Prostate gland (tissue), 2 donors: ENCODE measurements around the gene SLC35F4. TPM values are rescaled to one million over a fixed set of nuclear protein-coding genes. Genes with fewer than 3 reads are reported as not detected.

ENCODE experiments used
- DNase-seq: peaks from one replicate; pipeline ENCODE4 v3.0.0-alpha.2; 2019; ENCODE audit warnings: low spot score
- H3K27ac ChIP-seq, 2 donors: fragments of 200-600 bp; sonication (generic); 2 replicates each; pipeline ENCODE4 v1.5.1; 2017 to 2019
- H3K27me3 ChIP-seq: fragments of 200-600 bp; sonication (generic); replicated peaks from 2 replicates; pipeline ENCODE4 v1.5.1; 2019; ENCODE audit not compliant: insufficient read depth
- H3K36me3 ChIP-seq, 2 donors: fragments of 200-600 bp; sonication (generic); 1 replicate in 1 of 2; 2 replicates in 1 of 2; pipeline versions ENCODE4 v1.5.1 to v1.8.1; 2017 to 2019
- H3K4me1 ChIP-seq: fragments of 200-600 bp; sonication (generic); replicated peaks from 2 replicates; pipeline ENCODE4 v1.5.1; 2019
- H3K4me3 ChIP-seq, 2 donors: fragments of 200-600 bp; sonication (generic); 2 replicates each; pipeline ENCODE4 v1.5.1; 2017 to 2019
- H3K9me3 ChIP-seq: fragments of 200-600 bp; sonication (generic); 2 replicates; pipeline ENCODE4 v1.5.1; 2017
- POLR2A ChIP-seq: fragments of 450-650 bp; IDR thresholded peaks from one replicate; pipeline ENCODE4 v1.6.1; 2016; ENCODE audit warnings: antibody characterized with exemption, mild to moderate bottlenecking
- POLR2AphosphoS5 ChIP-seq: sonication (generic); formaldehyde crosslinking; IDR thresholded peaks from one replicate; pipeline ENCODE4 v1.6.1; 2017; ENCODE audit warnings: antibody characterized with exemption
- WGBS: methylation state at CpG from one replicate; pipeline ENCODE4 v1.1.5; 2018; 5-methylcytosine and 5-hydroxymethylcytosine counted together
- intact Hi-C: fragments of 100-400 bp; cut with DNase I; formaldehyde crosslinking; loops from one replicate; pipeline ENCODE4 v1.14.2; 2022
- total RNA-seq, 2 donors: library from RNA; depleted of rRNA; stranded (reverse); fragments of >200 nt; gene quantifications; one replicate each; pipeline ENCODE4 v1.1.0, GENCODE V29; 2016
- TF ChIP-seq, protein P1 (sequence below), 4 experiments: fragments of 200-600 bp in 2 of 4; fragments of 450-650 bp in 2 of 4; sonication (generic) in 2 of 4; IDR thresholded peaks; 1 replicate in 3 of 4; 2 replicates in 1 of 4; pipeline ENCODE4 v1.5.1; 2016 to 2019; ENCODE audit warnings: antibody characterized with exemption in 4 of 4, mild to moderate bottlenecking in 2 of 4, moderate library complexity in 2 of 4

The SLC35F4 gene
- total RNA-seq, 2 donors from 2014 or later: 2.4 to 2.9 TPM

DNA sequence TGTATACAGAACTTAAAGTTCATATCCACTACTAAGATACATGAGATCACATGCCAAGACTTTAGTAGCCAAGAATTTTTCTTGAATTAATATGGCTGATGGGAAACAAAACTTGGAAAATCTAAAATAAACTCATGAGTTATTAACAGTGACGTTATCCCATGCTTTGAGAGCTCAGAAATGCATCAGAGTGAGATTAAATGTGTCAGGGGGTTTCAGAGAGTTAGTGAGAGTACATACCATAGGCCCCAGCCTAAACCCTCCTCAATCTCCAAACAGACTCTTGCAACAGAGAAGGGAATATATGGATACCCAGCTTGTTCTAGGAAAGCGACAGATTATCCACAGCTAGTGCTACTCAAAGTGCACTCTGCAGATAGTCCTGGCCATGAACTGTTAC lies 19.3 kb downstream of the SLC35F4 start:
- no peak for DNase-seq
- H3K36me3 ChIP-seq: no peaks in the 10 kb centered on the region
- H3K4me1 ChIP-seq: no peaks in the 10 kb centered on the region
- no peak overlapping the region for H3K27ac ChIP-seq
- 55% methylated on average over 2 of the region's 2 CpGs for WGBS
- TF ChIP-seq, protein P1, sequence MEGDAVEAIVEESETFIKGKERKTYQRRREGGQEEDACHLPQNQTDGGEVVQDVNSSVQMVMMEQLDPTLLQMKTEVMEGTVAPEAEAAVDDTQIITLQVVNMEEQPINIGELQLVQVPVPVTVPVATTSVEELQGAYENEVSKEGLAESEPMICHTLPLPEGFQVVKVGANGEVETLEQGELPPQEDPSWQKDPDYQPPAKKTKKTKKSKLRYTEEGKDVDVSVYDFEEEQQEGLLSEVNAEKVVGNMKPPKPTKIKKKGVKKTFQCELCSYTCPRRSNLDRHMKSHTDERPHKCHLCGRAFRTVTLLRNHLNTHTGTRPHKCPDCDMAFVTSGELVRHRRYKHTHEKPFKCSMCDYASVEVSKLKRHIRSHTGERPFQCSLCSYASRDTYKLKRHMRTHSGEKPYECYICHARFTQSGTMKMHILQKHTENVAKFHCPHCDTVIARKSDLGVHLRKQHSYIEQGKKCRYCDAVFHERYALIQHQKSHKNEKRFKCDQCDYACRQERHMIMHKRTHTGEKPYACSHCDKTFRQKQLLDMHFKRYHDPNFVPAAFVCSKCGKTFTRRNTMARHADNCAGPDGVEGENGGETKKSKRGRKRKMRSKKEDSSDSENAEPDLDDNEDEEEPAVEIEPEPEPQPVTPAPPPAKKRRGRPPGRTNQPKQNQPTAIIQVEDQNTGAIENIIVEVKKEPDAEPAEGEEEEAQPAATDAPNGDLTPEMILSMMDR (IDR thresholded peaks at IDR 0.05): no peak
- TF ChIP-seq POLR2A: no peak
- TF ChIP-seq POLR2AphosphoS5: no peak
- intact Hi-C loops: no loop called here
- no peak overlapping the region for H3K4me3 ChIP-seq
- no peaks in the 10 kb centered on the region for H3K27me3 ChIP-seq
- H3K9me3 ChIP-seq: no peaks in the 10 kb centered on the region

DNA sequence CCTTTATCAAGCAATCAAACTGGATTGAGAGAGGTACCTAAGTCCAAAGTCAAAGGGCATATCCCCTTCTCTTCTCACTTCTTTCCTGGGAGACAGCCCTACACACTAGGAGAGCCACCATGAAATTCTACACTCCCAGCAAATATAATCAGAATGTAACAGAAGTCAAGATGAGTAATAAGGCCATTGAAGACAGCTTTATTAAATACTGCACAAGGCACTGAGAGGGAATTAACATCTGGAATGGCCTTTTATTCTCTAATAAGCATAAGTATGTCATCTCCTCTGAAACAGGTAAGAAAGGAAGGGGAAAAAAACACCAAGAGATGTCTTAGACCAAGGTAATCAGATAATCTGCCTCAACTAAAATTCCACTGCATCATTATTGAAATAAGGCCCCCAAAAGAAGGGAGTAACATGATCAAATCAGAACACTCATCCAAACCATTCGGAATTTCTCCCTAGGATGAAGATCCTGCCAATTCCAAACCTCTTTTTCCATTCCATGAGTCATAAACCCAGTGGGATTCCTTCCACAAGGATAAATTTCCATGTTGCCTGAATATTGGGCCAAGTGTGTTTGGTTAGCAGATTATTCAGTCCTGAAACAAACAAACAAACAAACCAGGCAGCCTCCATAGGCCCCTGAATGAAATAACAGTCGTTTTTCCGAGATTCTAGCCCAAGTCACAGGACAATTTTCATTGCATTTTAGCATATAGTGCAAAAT lies 19.9 kb downstream of the SLC35F4 start:
- no peak overlapping the region for H3K27ac ChIP-seq
- 66% methylated on average over 3 of the region's 3 CpGs for WGBS
- TF ChIP-seq POLR2A (no peak), POLR2AphosphoS5 (no peak)
- TF ChIP-seq, protein P1 (IDR thresholded peaks at IDR 0.05): no peak

DNA sequence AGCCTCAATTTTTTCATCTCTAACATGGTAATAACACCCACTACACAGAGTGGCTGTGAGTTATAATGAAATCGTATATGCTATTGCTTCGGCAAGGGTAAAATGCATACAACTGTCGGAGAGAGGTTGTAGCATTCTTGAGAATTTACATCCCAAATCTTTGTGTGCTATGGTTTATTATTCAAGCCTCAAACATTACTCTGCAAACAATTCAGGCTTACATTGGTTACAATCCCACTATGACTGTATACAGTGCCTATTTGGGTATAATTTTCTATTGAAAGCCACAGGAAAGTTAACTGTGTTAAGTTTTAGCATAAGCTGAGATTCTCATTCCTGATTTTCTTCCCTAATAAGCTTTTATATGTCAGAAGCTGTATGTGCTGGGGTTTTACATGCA lies 20.6 kb downstream of the SLC35F4 start:
- TF ChIP-seq, protein P1 (IDR thresholded peaks at IDR 0.05): no peak
- no peak for TF ChIP-seq POLR2A
- TF ChIP-seq POLR2AphosphoS5: no peak
- WGBS: 95% methylated on average over 3 of the region's 3 CpGs
- Histone ChIP-seq H3K36me3 (no peaks in the 10 kb centered on the region), H3K27ac (no peak overlapping the region), H3K4me1 (no peaks in the 10 kb centered on the region), H3K4me3 (no peak overlapping the region), H3K9me3 (no peaks in the 10 kb centered on the region), H3K27me3 (no peaks in the 10 kb centered on the region)
- intact Hi-C loops: no loop called here
- no peak for DNase-seq

More for the DNA sequence above, 19.9 kb downstream of the SLC35F4 start:
- intact Hi-C loops: no loop called here
- H3K27me3 ChIP-seq: no peaks in the 10 kb centered on the region
- no peaks in the 10 kb centered on the region for H3K4me1 ChIP-seq
- no peak for DNase-seq
- no peaks in the 10 kb centered on the region for H3K9me3 ChIP-seq
- H3K4me3 ChIP-seq: no peak overlapping the region
- H3K36me3 ChIP-seq: no peaks in the 10 kb centered on the region

DNA sequence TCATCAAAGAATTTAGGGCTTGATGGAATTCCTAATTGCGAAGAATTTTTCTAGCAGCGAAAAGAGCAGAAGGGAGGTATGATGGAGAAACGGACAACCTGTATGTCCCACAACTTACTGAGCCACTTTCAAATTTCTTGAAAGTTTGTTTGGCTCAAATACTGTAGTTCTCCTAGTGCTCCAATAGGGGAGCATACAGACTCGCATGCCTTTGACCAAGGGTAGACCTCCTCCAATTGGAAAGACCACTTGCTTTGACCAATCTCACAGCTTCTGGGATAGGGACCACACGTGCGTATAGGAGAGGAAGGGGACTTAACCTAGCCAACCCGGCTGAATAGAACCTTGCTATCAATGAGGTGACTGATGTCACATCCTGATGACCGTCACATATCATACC lies 28.6 kb downstream of the SLC35F4 start:
- Histone ChIP-seq H3K27ac (no peak overlapping the region), H3K4me3 (no peak overlapping the region), H3K27me3 (no peaks in the 10 kb centered on the region), H3K9me3 (no peaks in the 10 kb centered on the region), H3K36me3 (no peaks in the 10 kb centered on the region), H3K4me1 (no peaks in the 10 kb centered on the region)
- WGBS: 90% methylated on average over 8 of the region's 8 CpGs
- TF ChIP-seq POLR2A (no peak), POLR2AphosphoS5 (no peak)
- TF ChIP-seq, protein P1 (IDR thresholded peaks at IDR 0.05): no peak
- intact Hi-C loops: no loop called here
- DNase-seq: no peak

DNA sequence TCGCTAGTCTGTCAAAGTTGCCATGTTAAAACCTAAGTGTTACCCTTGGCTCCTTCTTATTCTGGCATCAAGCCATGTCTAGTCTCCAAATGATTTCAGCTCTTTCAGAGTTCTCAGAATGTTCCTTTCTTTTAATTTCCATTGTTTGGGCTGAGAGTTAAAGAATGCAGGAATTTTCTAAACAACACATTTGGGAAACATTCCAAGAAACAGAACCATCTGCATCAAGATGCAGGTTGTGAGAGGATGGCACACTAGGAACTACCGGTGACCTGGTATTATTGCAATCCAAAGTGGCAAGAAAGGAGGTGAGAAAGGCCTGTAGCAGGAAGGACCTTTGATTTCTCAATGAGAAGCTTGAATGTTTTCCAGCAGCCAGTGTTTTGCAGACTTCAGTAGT lies 30.1 kb downstream of the SLC35F4 start:
- WGBS: 51% methylated on average over 2 of the region's 2 CpGs
- no peaks in the 10 kb centered on the region for H3K27me3 ChIP-seq
- no peaks in the 10 kb centered on the region for H3K9me3 ChIP-seq
- H3K4me1 ChIP-seq: no peaks in the 10 kb centered on the region
- intact Hi-C loops: no loop called here
- no peak overlapping the region for H3K27ac ChIP-seq
- TF ChIP-seq POLR2A (no peak), POLR2AphosphoS5 (no peak)
- TF ChIP-seq, protein P1 (IDR thresholded peaks at IDR 0.05): no peak
- no peak for DNase-seq
- H3K4me3 ChIP-seq: no peak overlapping the region
- no peaks in the 10 kb centered on the region for H3K36me3 ChIP-seq
